ENCODE measurements around the gene TRPM2. TPM values are rescaled to one million over a fixed set of nuclear protein-coding genes. Genes with fewer than 3 reads are reported as not detected.

TRPM2 gene
- total and polyA plus RNA-seq, 2 of the 4 experiments (the other 2 are of a cell fraction), result not detected

- dilution Hi-C loops (cut with HindIII; ENCODE audit: low sequenced_read_pairs, unreplicated experiment) (no loop called here), in situ Hi-C loops (cut with MboI; ENCODE audit: low sequenced_read_pairs) (no loop called here), intact Hi-C loops (cut with micrococcal nuclease) (no loop called here)
- Histone ChIP-seq H3K9me3 (ENCODE audit: control insufficient read depth, insufficient read depth, low read length) (no peaks in the 10 kb centered on the region), H4K20me1 (ENCODE audit: insufficient read depth, low read length) (no peaks in the 10 kb centered on the region), H4K5ac (ENCODE audit: low read depth, low read length) (no peak overlapping the region), H3K4me3 (ENCODE audit: insufficient read depth, low read depth, low read length) (no peak overlapping the region), H4K8ac (ENCODE audit: low read depth in 2 of 2, low read length in 2 of 2) (no peak overlapping the region), H3K9ac (ENCODE audit: low read depth, low read length) (no peak overlapping the region), H2AK9ac (replicated peaks; ENCODE audit: low read depth, low read length, poor library complexity) (no peak overlapping the region), H3K36me3 (ENCODE audit: control insufficient read depth, insufficient read depth, low read length) (no peaks in the 10 kb centered on the region), H4K91ac (ENCODE audit: insufficient read depth, low read depth, low read length) (no peak overlapping the region), H3K4ac (ENCODE audit: low read depth, low read length) (no peak overlapping the region), H3K18ac (ENCODE audit: low read depth, low read length) (no peak overlapping the region), H3K9me1 (ENCODE audit: insufficient read depth, low read length) (no peaks in the 10 kb centered on the region), H3K14ac (replicated peaks; ENCODE audit: low read depth, low read length) (no peak overlapping the region), H2BK120ac (ENCODE audit: low read depth, low read length) (no peak overlapping the region), H2AK5ac (ENCODE audit: low read depth, low read length) (no peak overlapping the region), H3K27ac (ENCODE audit: insufficient read depth, low read length) (no peak overlapping the region), H2BK20ac (ENCODE audit: low read depth, low read length) (no peak overlapping the region), H2AFZ (replicated peaks; ENCODE audit: low read length, poor library complexity) (no peak overlapping the region), H3K4me1 (ENCODE audit: control insufficient read depth, insufficient read depth, low read length) (no peaks in the 10 kb centered on the region), H3K56ac (ENCODE audit: extremely low read depth, insufficient read depth, low read length) (no peak overlapping the region), H2BK5ac (ENCODE audit: low read depth, low read length, poor library complexity, severe bottlenecking) (no peak overlapping the region), H3K4me2 (ENCODE audit: low read depth, low read length) (no peak overlapping the region; the same call in 1 of the 2 replicates), H3K23ac (ENCODE audit: low read depth, low read length) (no peak overlapping the region), H2BK15ac (ENCODE audit: low read depth, low read length) (no peak overlapping the region), H3K27me3 (ENCODE audit: control insufficient read depth, insufficient read depth, low read length) (peaks cover 1% of the 10 kb centered on the region; the same call in 1 of the 2 replicates), H3K79me1 (ENCODE audit: low read depth in 1 of 2, low read length in 2 of 2) (no peaks in the 10 kb centered on the region)
- ChIA-PET CTCF (no interaction called here), POLR2A (ENCODE audit: unreplicated experiment) (no interaction called here)
- ATAC-seq (ENCODE audit: low read depth) (no peak), DNase-seq (no peak)
- no TSS peak for BruUV-seq (replicated peaks)
- 77% methylated on average over 19 of the region's 35 CpGs; no CpG with 5 or more reads in 1 of the 2 experiments for WGBS, 2 experiments (ENCODE audit: extremely low coverage in 2 of 2, insufficient read length in 1 of 2)
- TF ChIP-seq CEBPB (IDR thresholded peaks at IDR 0.05; ENCODE audit: low read depth, low read length) (no peak), BHLHE40 (IDR thresholded peaks at IDR 0.05; ENCODE audit: low read depth, low read length) (no peak), NFE2L2 (IDR thresholded peaks at IDR 0.05; ENCODE audit: low read depth, low read length) (no peak), MAFK (IDR thresholded peaks at IDR 0.05; ENCODE audit: low read depth, low read length) (no peak), RFX5 (IDR thresholded peaks at IDR 0.05; ENCODE audit: low read depth, low read length) (no peak), RAD21 (IDR thresholded peaks at IDR 0.05; ENCODE audit: low read length) (no peak), ELK1 (IDR thresholded peaks at IDR 0.05; ENCODE audit: borderline replicate concordance, low read depth, low read length) (no peak), MAZ (IDR thresholded peaks at IDR 0.05; ENCODE audit: borderline replicate concordance, low read depth, low read length) (no peak), RCOR1 (IDR thresholded peaks at IDR 0.05; ENCODE audit: insufficient replicate concordance, low read length) (no peak), CHD1 (IDR thresholded peaks at IDR 0.05; ENCODE audit: low read depth, low read length) (no peak), MXI1 (IDR thresholded peaks at IDR 0.05; ENCODE audit: borderline replicate concordance, low read depth, low read length) (no peak), CTCF (conservative IDR thresholded peaks at IDR 0.05; ENCODE audit: low read depth, low read length) (no peak), SMC3 (IDR thresholded peaks at IDR 0.05; ENCODE audit: low read depth, low read length) (no peak), POLR2A (IDR thresholded peaks at IDR 0.05; ENCODE audit: low read depth, low read length) (no peak), USF2 (IDR thresholded peaks at IDR 0.05; ENCODE audit: low read depth, low read length) (no peak)
Observed at GRCh38 chr21:44456214-44456914, 102.9 kb downstream of the TRPM2 start.

Data from IMR-90 (cell line).